B cell (primary cell): Measurements from ENCODE around the gene PCDHA1. TPM values are rescaled to one million over a fixed set of nuclear protein-coding genes. Genes with fewer than 3 reads are reported as not detected.

Experiments used
- ATAC-seq: fragments of 200-7000 bp; cut with Tn5 transposase; one replicate; pipeline ENCODE4 v1.10.0; 2021; ENCODE audit warnings: low read depth, mild to moderate bottlenecking, moderate number of reproducible peaks, moderate library complexity
- CTCF ChIA-PET: fragments of 350-600 bp; sonication (Branson Sonifier 250); formaldehyde crosslinking; loops from one replicate; lab custom pipeline; 2021; ENCODE audit warnings: antibody characterized with exemption, inconsistent platforms; lab: Charles Lee
- POLR2A ChIA-PET: fragments of 350-600 bp; sonication (Branson Sonifier 250); formaldehyde crosslinking; loops from one replicate; lab custom pipeline; 2021; ENCODE audit warnings: antibody characterized with exemption; lab: Charles Lee
- DNase-seq: peaks from one replicate; pipeline ENCODE4 v3.0.0; 2013
- H2AFZ ChIP-seq: 2 replicates; pipeline ENCODE4 v1.6.1; 2012; ENCODE audit warnings: mild to moderate bottlenecking, low read depth, low read length; ENCODE audit not compliant: insufficient read depth, poor library complexity, severe bottlenecking
- H3K27ac ChIP-seq, 2 donors: 1 replicate in 1 of 2; 2 replicates in 1 of 2; pipeline ENCODE4 v1.5.1; 2012 to 2013; ENCODE audit warnings: low read length in 2 of 2, mild to moderate bottlenecking in 2 of 2, moderate library complexity in 1 of 2
- H3K27me3 ChIP-seq, 4 experiments: fragments of 200-600 bp in 1 of 4; sonication (generic) in 1 of 4; replicated peaks in 1 of 4; 1 replicate in 2 of 4; 2 replicates in 2 of 4; pipeline versions ENCODE4 v1.6.1 to v1.7.0; 2013 to 2016; ENCODE audit warnings: low read length in 3 of 4, mild to moderate bottlenecking in 2 of 4, mixed read lengths in 1 of 4, moderate library complexity in 1 of 4; ENCODE audit not compliant: insufficient read depth in 4 of 4, control insufficient read depth in 3 of 4; ENCODE audit errors: control extremely low read depth in 1 of 4
- H3K36me3 ChIP-seq, 2 experiments: replicated peaks in 1 of 2; 1 replicate in 1 of 2; 2 replicates in 1 of 2; pipeline versions ENCODE4 v1.6.1 to v1.7.1; 2013; ENCODE audit warnings: low read length in 1 of 2; ENCODE audit not compliant: insufficient read depth in 2 of 2, control insufficient read depth in 1 of 2; ENCODE audit errors: control extremely low read depth in 1 of 2, extremely low read depth in 1 of 2
- H3K4me1 ChIP-seq, 2 donors: fragments of 200-600 bp in 1 of 2; sonication (generic) in 1 of 2; 1 replicate in 1 of 2; 2 replicates in 1 of 2; pipeline versions ENCODE4 v1.5.1 to v1.6.1; 2013 to 2017; ENCODE audit warnings: low read length in 2 of 2; ENCODE audit not compliant: control insufficient read depth in 2 of 2, insufficient read depth in 2 of 2
- H3K4me2 ChIP-seq: replicated peaks from 2 replicates; pipeline ENCODE3; 2012; ENCODE audit warnings: mild to moderate bottlenecking, low read depth, low read length; ENCODE audit not compliant: poor library complexity, severe bottlenecking
- H3K4me3 ChIP-seq, 5 experiments: fragments of 200-600 bp in 1 of 5; sonication (generic) in 1 of 5; 1 replicate in 3 of 5; 2 replicates in 2 of 5; pipeline versions ENCODE4 v1.5.1 to v1.7.0; 2011 to 2016; ENCODE audit warnings: low read length in 4 of 5, mild to moderate bottlenecking in 4 of 5, low read depth in 2 of 5, control low read depth in 1 of 5, moderate library complexity in 1 of 5; ENCODE audit not compliant: insufficient read depth in 1 of 5; ENCODE audit errors: control extremely low read depth in 1 of 5, extremely low read depth in 1 of 5
- H3K79me2 ChIP-seq: fragments of 200-600 bp; sonication (generic); one replicate; pipeline ENCODE4 v1.6.0; 2016; ENCODE audit warnings: low read length; ENCODE audit not compliant: control insufficient read depth, insufficient read depth
- H3K9ac ChIP-seq: fragments of 200-600 bp; sonication (generic); 2 replicates; pipeline ENCODE4 v1.6.1; 2017; ENCODE audit warnings: mild to moderate bottlenecking, low read length, moderate library complexity
- H3K9me3 ChIP-seq, 3 donors: one replicate each; pipeline versions ENCODE4 v1.6.1 to v1.7.1; 2013; ENCODE audit warnings: low read length in 2 of 3; ENCODE audit not compliant: control insufficient read depth in 2 of 3, insufficient read depth in 1 of 3; ENCODE audit errors: control extremely low read depth in 1 of 3
- H4K20me1 ChIP-seq: 2 replicates; pipeline ENCODE4 v1.6.0; 2012; ENCODE audit warnings: mild to moderate bottlenecking, low read length; ENCODE audit not compliant: insufficient read depth, control insufficient read depth, poor library complexity, severe bottlenecking
- H3K27ac Mint-ChIP-seq: one replicate; pipeline ENCODE4 v1.8.0; 2021; ENCODE audit warnings: mixed read lengths
- H3K27me3 Mint-ChIP-seq: one replicate; pipeline ENCODE4 v1.8.0; 2021; ENCODE audit warnings: mixed read lengths
- H3K4me1 Mint-ChIP-seq: one replicate; pipeline ENCODE4 v1.8.0; 2021; ENCODE audit warnings: mixed read lengths
- H3K4me3 Mint-ChIP-seq: one replicate; pipeline ENCODE4 v1.8.0; 2021; ENCODE audit warnings: mixed read lengths
- H3K9me3 Mint-ChIP-seq: one replicate; pipeline ENCODE4 v1.8.0; 2022; ENCODE audit warnings: mixed read lengths; ENCODE audit not compliant: insufficient read depth
- CTCF ChIP-seq: fragments of 200-600 bp; IDR thresholded peaks from one replicate; pipeline ENCODE4 v1.8.0; 2022; ENCODE audit warnings: antibody characterized with exemption, mild to moderate bottlenecking
- EZH2 ChIP-seq: IDR thresholded peaks from 2 replicates; pipeline ENCODE4 v1.6.1; 2012; ENCODE audit warnings: borderline replicate concordance, low read depth, mild to moderate bottlenecking, moderate library complexity, low read length; ENCODE audit not compliant: insufficient read depth, poor library complexity, severe bottlenecking
- WGBS: methylation state at CpG from one replicate; pipeline ENCODE4 v1.1.5; 2013; ENCODE audit warnings: missing lambda C conversion rate; ENCODE audit not compliant: insufficient coverage; 5-methylcytosine and 5-hydroxymethylcytosine counted together
- intact Hi-C: fragments of 100-400 bp; cut with micrococcal nuclease; formaldehyde crosslinking; loops from one replicate; pipeline ENCODE4 v1.10.0; 2022
- polyA plus RNA-seq: library from polyadenylated mRNA; depleted of rRNA; stranded (reverse); fragments of >200 nt; gene quantifications from 2 replicates; pipeline ENCODE4 v1.2.3, GENCODE V29; 2012
- total RNA-seq, 2 donors: library from RNA; stranded (reverse); fragments of 120-200 nt in 1 of 2; gene quantifications; 1 replicate in 1 of 2; 2 replicates in 1 of 2; pipeline versions ENCODE4 v1.2.3 to v1.2.4, GENCODE V29; 2013 to 2022

PCDHA1 gene
- total and polyA plus RNA-seq, 2 donors (not counting 1 experiment from before 2014, with no cell fraction given), result not detected

- H3K4me3 ChIP-seq, result no peak overlapping the region
- intact Hi-C loops, result no loop called here
- Mint-ChIP-seq H3K27ac (no peak overlapping the region), H3K4me1 (peaks cover 3% of the 10 kb centered on the region), H3K4me3 (no peak overlapping the region), H3K27me3 (peaks cover 32% of the 10 kb centered on the region), H3K9me3 (no peaks in the 10 kb centered on the region)
- H4K20me1 ChIP-seq, result no peaks in the 10 kb centered on the region
- no peak overlapping the region for H2AFZ ChIP-seq
- peaks cover 0 to 7% of the 10 kb centered on the region in 2 donors for H3K4me1 ChIP-seq
- TF ChIP-seq EZH2, result no peak
- TF ChIP-seq CTCF, result no peak
- no peak for ATAC-seq
- no peaks in the 10 kb centered on the region for H3K79me2 ChIP-seq
- CTCF ChIA-PET, result no interaction called here
- no peak overlapping the region for H3K27ac ChIP-seq
- H3K4me2 ChIP-seq, result no peak overlapping the region
- no peaks in the 10 kb centered on the region for H3K9me3 ChIP-seq
- peaks cover 0 to 13% (median 9%) of the 10 kb centered on the region in 4 experiments for H3K27me3 ChIP-seq
- H3K9ac ChIP-seq, result no peak overlapping the region
- POLR2A ChIA-PET, result no interaction called here
- H3K36me3 ChIP-seq, result no peaks in the 10 kb centered on the region
- WGBS, result 47% methylated on average over 3 of the region's 3 CpGs
- no peak for DNase-seq
These were observed 216.6 kb downstream of the PCDHA1 start for GRCh38 chr5:141002605-141002965.

GRCh38 chr5:141003031-141003430, 217.1 kb downstream of the PCDHA1 start:
- no peak overlapping the region for H3K4me3 ChIP-seq

More at GRCh38 chr5:141003031-141003430, 217.1 kb downstream of the PCDHA1 start:
- Histone ChIP-seq H3K4me2 (no peak overlapping the region), H2AFZ (no peak overlapping the region), H4K20me1 (no peaks in the 10 kb centered on the region), H3K27ac (no peak overlapping the region), H3K79me2 (no peaks in the 10 kb centered on the region), H3K9me3 (no peaks in the 10 kb centered on the region), H3K4me1 (peaks cover 0 to 7% of the 10 kb centered on the region in 2 donors), H3K9ac (no peak overlapping the region), H3K27me3 (peaks cover 0 to 13% (median 9%) of the 10 kb centered on the region in 4 experiments), H3K36me3 (no peaks in the 10 kb centered on the region)
- ATAC-seq (no peak), DNase-seq (no peak)
- no peak overlapping the region for H3K27ac Mint-ChIP-seq
- ChIA-PET CTCF (no interaction called here), POLR2A (no interaction called here)
- no peak for TF ChIP-seq CTCF
- no peak for TF ChIP-seq EZH2
- no peak overlapping the region for H3K4me3 Mint-ChIP-seq
- H3K4me1 Mint-ChIP-seq, result peaks cover 3% of the 10 kb centered on the region
- H3K9me3 Mint-ChIP-seq, result no peaks in the 10 kb centered on the region
- peaks cover 32% of the 10 kb centered on the region for H3K27me3 Mint-ChIP-seq
- intact Hi-C loops, result no loop called here
- WGBS, result 88% methylated on average over 3 of the region's 3 CpGs
